Bronchial epithelial cell (primary cell): ENCODE measurements around the gene BANP. TPM values are rescaled to one million over a fixed set of nuclear protein-coding genes. Genes with fewer than 3 reads are reported as not detected.
"Not testable (repeated sequence)": the region's sequence is repeated elsewhere in the genome, so short reads cannot be mapped to it uniquely, and the experiment has no call there.

Experiments
- DNase-seq: peaks from one replicate; pipeline ENCODE4 v3.0.0-alpha.2; 2010; ENCODE audit warnings: low read depth
- FAIRE-seq: peaks from 2 replicates; lab custom pipeline; 2011; peaks lifted over from hg19 to GRCh38; lab: Jason Lieb, UNC
- H3K27me3 ChIP-seq: 2 replicates; pipeline ENCODE4 v1.5.1; 2011; ENCODE audit warnings: low read length; ENCODE audit not compliant: control insufficient read depth, insufficient read depth
- H3K36me3 ChIP-seq: 2 replicates; pipeline ENCODE4 v1.5.1; 2011; ENCODE audit warnings: low read length; ENCODE audit not compliant: control insufficient read depth, insufficient read depth
- H3K4me3 ChIP-seq: 2 replicates; pipeline ENCODE4 v1.5.1; 2011; ENCODE audit warnings: mild to moderate bottlenecking, low read depth, low read length, control low read depth
- total RNA-seq: library from RNA; depleted of rRNA; stranded (reverse); fragments of >200 nt; gene quantifications from 2 replicates; pipeline ENCODE4 v1.2.1, GENCODE V29; 2014
- TF ChIP-seq, protein P1 (sequence below): IDR thresholded peaks from 2 replicates; pipeline ENCODE4 v1.5.1; 2011; ENCODE audit warnings: mild to moderate bottlenecking, moderate library complexity, low read length, control low read depth, inconsistent platforms; ENCODE audit not compliant: insufficient read depth, severe bottlenecking

The BANP gene
- total RNA-seq, 1 donor from 2014 or later: 22.1 TPM

- Histone ChIP-seq H3K27me3 (no peaks in the 10 kb centered on the region), H3K4me3 (no peak overlapping the region), H3K36me3 (no peaks in the 10 kb centered on the region)
- TF ChIP-seq, protein P1, sequence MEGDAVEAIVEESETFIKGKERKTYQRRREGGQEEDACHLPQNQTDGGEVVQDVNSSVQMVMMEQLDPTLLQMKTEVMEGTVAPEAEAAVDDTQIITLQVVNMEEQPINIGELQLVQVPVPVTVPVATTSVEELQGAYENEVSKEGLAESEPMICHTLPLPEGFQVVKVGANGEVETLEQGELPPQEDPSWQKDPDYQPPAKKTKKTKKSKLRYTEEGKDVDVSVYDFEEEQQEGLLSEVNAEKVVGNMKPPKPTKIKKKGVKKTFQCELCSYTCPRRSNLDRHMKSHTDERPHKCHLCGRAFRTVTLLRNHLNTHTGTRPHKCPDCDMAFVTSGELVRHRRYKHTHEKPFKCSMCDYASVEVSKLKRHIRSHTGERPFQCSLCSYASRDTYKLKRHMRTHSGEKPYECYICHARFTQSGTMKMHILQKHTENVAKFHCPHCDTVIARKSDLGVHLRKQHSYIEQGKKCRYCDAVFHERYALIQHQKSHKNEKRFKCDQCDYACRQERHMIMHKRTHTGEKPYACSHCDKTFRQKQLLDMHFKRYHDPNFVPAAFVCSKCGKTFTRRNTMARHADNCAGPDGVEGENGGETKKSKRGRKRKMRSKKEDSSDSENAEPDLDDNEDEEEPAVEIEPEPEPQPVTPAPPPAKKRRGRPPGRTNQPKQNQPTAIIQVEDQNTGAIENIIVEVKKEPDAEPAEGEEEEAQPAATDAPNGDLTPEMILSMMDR: no peak
- DNase-seq: no peak
- FAIRE-seq: no peak
Observed at GRCh38 chr16:88086571-88087516, 135.6 kb downstream of the BANP start.

DNA sequence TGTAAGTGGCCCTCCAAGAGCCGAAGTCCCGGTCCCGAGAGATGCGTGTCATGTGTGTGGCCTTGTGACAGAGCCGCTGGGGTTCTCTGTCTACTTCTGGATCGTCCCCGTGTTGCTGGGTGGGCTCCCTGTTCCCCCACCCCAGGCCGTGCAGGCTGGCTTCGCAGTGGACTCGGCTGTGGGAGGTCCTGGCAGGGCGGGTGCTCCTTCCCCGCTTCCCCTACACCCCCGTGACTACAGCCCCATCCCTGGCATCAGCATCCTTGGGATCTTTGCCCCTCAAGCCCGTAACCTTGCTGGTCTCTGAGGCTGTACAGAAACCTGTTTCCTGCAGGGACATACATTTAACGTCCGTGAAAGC, 136.3 kb downstream of the BANP start:
- H3K4me3 ChIP-seq: no peak overlapping the region
- FAIRE-seq: no peak
- H3K36me3 ChIP-seq: no peaks in the 10 kb centered on the region
- TF ChIP-seq, protein P1: no peak
- H3K27me3 ChIP-seq: no peaks in the 10 kb centered on the region
- no peak for DNase-seq

DNA sequence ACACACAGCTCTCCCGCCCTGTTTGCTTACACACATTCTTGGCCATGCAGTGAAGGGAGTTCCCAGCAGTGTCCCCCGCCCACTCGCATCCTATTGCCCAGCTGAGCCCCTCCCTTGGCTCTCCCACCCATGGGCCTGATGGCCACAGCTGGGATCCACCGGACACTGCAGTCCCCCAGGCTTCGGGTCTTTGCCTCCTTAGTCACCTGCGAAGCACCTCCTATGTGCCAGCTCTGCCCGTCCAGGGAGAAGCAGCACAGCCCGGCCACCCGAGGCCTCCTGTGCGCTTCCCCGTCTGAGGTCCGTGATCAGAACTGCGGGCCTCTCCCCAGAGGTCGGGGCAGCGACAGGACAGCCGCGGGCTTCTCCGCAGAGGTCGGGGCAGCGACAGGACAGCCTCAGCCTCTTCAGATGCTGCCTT, 136.9 kb downstream of the BANP start:
- Histone ChIP-seq H3K27me3 (no peaks in the 10 kb centered on the region), H3K4me3 (no peak overlapping the region), H3K36me3 (no peaks in the 10 kb centered on the region)
- TF ChIP-seq, protein P1: no peak
- DNase-seq: no peak
- FAIRE-seq: no peak

DNA sequence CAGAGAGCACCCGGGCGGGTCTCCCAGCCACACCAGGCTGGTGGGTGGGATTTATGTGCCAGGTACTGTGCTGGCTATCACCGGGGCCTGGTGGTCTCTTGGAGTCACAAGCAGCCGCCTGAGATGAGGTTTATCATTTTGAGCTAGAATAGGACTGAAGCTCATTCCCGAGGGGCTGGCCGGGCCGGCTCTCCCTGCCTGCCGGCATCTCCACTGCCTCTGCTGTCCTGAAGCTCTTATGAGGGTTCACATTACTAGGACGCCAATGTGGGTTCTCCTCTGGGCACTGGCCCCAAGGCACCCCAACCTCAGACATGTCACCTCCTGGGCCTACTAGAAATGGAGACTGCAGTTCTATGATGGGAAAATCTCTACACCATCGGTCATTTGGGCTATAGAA, 137.4 kb downstream of the BANP start:
- peak; percentile 28 for FAIRE-seq
- DNase-seq, H3K4me3 ChIP-seq, H3K27me3 ChIP-seq, H3K36me3 ChIP-seq: not testable (repeated sequence)

DNA sequence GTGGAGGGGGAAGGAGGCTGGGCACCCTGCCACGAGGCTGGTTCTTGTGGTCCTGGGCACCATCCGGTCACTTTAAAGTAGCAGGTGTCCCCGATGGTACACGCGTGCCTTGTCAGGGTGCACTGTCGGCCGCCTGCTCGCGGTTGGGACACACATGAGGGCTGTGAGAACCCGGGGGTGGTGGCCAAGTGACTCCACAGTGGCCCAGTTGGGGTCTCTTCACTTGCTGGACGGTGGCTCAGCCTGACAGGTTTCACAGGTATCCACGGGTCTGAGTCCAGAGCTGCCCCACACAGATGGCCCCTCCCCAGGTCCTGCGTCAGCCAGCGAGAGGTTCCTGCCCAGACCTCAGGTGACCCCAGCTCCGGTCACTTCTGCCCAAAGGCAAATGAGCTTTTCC, 137.8 kb downstream of the BANP start:
- not testable (repeated sequence) for H3K36me3 ChIP-seq, H3K4me3 ChIP-seq, FAIRE-seq, H3K27me3 ChIP-seq, DNase-seq

DNA sequence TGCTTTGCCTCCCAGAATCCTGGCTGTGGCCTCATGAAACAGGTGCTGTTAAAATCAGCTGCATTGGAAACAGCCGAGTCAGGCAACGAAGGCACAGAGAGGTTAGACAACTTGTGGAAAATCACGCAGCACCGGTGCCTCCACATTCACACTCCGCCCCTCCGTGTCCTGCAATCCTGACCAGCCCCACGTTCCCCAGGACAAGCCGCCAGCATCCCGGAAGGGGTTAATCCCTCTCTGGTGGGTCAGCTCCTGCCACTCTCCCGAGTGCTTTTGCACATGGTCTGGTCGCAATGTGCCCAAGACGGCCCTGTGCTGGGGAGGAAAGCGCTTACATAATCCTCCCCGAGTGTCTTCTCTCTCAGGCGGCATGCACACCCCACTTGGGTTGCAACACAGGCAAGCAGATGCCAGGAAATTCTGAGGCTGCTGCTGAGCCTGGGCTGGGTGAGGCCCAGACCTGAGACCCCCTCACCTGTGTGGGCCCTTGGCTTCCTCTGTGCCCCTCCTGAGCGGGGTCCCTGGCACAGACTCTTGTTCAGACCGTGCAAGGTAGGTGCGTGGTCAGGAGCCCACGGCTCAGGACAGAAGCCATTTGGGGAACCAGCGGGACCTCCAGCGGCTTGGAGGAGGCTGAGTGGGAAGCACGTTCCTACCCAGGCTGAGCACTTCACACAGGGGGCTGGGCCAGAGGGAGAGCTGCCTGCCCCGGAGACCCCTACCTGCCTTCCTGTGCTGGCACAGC, 138.6 kb downstream of the BANP start:
- H3K27me3 ChIP-seq, DNase-seq: not testable (repeated sequence)

DNA sequence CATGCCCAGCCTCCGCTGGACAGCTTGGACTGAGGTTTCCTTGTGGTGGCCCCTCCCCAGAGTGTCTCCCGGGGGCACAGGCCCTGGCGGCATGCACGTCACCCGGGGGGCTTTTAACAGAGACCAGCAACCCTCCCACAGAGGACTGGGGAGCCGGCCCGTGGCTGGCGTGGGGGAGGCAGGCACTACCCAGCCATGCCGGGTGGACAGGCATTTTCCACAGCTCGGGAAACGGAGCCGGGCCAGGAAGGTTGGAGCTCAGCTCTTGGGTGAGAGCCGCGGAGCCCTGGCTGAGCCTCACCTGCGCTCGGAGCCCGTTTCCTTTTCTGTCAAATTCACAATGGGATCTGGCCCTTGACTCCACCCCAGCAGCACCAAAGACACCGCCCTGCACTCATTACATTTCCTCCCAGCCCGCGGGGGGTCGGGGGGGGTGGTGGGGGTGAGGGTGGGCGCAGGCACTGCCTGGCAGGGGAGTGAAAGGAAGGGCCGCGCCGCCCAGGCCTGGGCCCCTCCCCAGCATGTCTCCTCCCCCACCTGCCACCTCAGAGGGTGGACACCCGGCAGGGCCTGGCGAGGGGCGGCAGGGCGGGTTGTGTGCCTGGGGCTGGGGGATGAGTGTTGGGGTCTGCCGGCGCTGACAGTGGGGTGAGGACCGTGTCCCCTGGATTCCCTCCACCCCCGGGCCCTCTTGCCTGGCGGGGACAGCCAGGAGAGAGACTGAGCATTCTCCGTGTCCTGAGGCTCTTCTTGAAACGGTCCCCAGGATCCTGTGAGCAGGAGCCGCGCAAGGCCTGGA, 139.3 kb downstream of the BANP start:
- not testable (repeated sequence) for FAIRE-seq, H3K27me3 ChIP-seq, H3K36me3 ChIP-seq, H3K4me3 ChIP-seq, DNase-seq

More for the DNA sequence above, 138.6 kb downstream of the BANP start:
- H3K4me3 ChIP-seq, H3K36me3 ChIP-seq: not testable (repeated sequence)
- FAIRE-seq: peak; percentile 43

DNA sequence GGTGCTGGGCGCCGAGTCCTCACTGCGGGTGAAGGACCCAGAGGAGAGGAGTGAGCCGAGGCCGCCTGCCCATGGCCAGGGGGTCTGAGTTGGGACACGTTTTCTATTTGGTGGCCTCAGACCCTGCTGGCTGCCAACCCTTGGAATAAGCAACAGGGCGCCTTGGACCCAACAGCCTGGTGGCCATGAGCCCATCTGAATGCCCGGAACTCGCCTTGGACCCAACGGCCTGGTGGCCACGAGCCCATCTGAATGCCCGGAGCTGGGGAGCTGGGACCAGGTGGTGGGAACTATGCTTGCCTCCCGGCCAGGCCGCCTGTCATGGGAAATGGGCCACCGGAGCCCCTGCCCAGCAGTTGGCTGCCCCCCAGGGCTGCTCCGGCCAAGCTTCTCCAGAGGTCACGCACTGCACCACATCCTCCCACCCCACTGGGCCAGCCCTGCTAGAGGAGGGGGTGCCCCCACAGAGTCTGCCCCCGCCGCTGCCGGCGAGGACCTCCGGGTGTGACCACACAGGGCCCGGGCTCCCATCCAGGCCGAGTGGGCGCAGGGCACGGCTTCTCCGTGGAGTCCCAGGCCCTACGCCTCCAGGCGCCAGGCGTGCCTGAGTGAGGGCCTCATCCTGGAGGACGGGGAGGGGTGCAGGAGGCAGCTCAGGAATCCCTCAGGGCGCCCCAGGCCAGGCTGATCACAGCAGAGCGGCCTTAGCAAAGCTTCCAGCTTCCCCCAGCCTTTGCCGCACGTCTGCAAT, 140.2 kb downstream of the BANP start:
- DNase-seq, FAIRE-seq, H3K27me3 ChIP-seq, H3K4me3 ChIP-seq, H3K36me3 ChIP-seq: not testable (repeated sequence)

- not testable (repeated sequence) for FAIRE-seq, H3K36me3 ChIP-seq, H3K4me3 ChIP-seq, DNase-seq, H3K27me3 ChIP-seq
Observed at GRCh38 chr16:88091972-88092302, 140.7 kb downstream of the BANP start.
